ENCODE measurements around the gene AHR.

The AHR gene

GRCh38 chr7:17299483-17299991, 1.1 kb downstream of the AHR start:
- Histone ChIP-seq H3K27ac (peak overlapping the region; percentile 90), H3K4me3 (ENCODE audit: low read depth, low read length) (peak overlapping the region; percentile 72), H3K4me1 (peaks cover 3% of the 10 kb centered on the region), H3K27me3 (ENCODE audit: control insufficient read depth, insufficient read depth, low read length) (no peaks in the 10 kb centered on the region), H3K4me2 (ENCODE audit: low read length) (peak overlapping the region; percentile 79), H3K79me2 (no peaks in the 10 kb centered on the region), H3K36me3 (ENCODE audit: control insufficient read depth, insufficient read depth, low read length) (no peaks in the 10 kb centered on the region), H2AFZ (peak overlapping the region; percentile 95), H3K9ac (no peak overlapping the region), H3K9me3 (ENCODE audit: control insufficient read depth, low read length) (peaks cover 9% of the 10 kb centered on the region)
- TF ChIP-seq CTCF (IDR thresholded peaks at IDR 0.05), result no peak

GRCh38 chr7:17300012-17300411, 1.6 kb downstream of the AHR start:
- no peak overlapping the region for H3K9ac ChIP-seq
- peaks cover 9% of the 10 kb centered on the region for H3K9me3 ChIP-seq (ENCODE audit: control insufficient read depth, low read length)
- H2AFZ ChIP-seq, result peak overlapping the region; percentile 95
- no peaks in the 10 kb centered on the region for H3K79me2 ChIP-seq
- H3K27me3 ChIP-seq (ENCODE audit: control insufficient read depth, insufficient read depth, low read length), result no peaks in the 10 kb centered on the region
- no peaks in the 10 kb centered on the region for H3K36me3 ChIP-seq (ENCODE audit: control insufficient read depth, insufficient read depth, low read length)
- H3K4me3 ChIP-seq (ENCODE audit: low read depth, low read length), result peak overlapping the region; percentile 72
- H3K4me2 ChIP-seq (ENCODE audit: low read length), result peak overlapping the region; percentile 79
- H3K27ac ChIP-seq, result peak overlapping the region; percentile 90
- peaks cover 3% of the 10 kb centered on the region for H3K4me1 ChIP-seq
- TF ChIP-seq CTCF (IDR thresholded peaks at IDR 0.05), result no peak

- Histone ChIP-seq H3K27me3 (ENCODE audit: control insufficient read depth, insufficient read depth, low read length) (no peaks in the 10 kb centered on the region), H2AFZ (no peak overlapping the region), H3K36me3 (ENCODE audit: control insufficient read depth, insufficient read depth, low read length) (no peaks in the 10 kb centered on the region), H3K4me2 (ENCODE audit: low read length) (no peak overlapping the region), H3K9ac (no peak overlapping the region), H3K9me3 (ENCODE audit: control insufficient read depth, low read length) (peaks cover 9% of the 10 kb centered on the region), H3K4me3 (ENCODE audit: low read depth, low read length) (peak overlapping the region; percentile 72), H3K27ac (peak overlapping the region; percentile 90), H3K4me1 (peaks cover 3% of the 10 kb centered on the region), H3K79me2 (no peaks in the 10 kb centered on the region)
- TF ChIP-seq CTCF (IDR thresholded peaks at IDR 0.05), result no peak
Measured at GRCh38 chr7:17300437-17300836, 2.0 kb downstream of the AHR start.

GRCh38 chr7:17301471-17302456, 3.3 kb downstream of the AHR start:
- H2AFZ ChIP-seq, result no peak overlapping the region
- no peaks in the 10 kb centered on the region for H3K36me3 ChIP-seq (ENCODE audit: control insufficient read depth, insufficient read depth, low read length)
- no peak overlapping the region for H3K9ac ChIP-seq
- H3K27me3 ChIP-seq (ENCODE audit: control insufficient read depth, insufficient read depth, low read length), result no peaks in the 10 kb centered on the region
- peak; percentile 76 for TF ChIP-seq CTCF (IDR thresholded peaks at IDR 0.05)
- peak overlapping the region; percentile 14 for H3K4me2 ChIP-seq (ENCODE audit: low read length)
- H3K4me1 ChIP-seq, result peaks cover 3% of the 10 kb centered on the region
- H3K9me3 ChIP-seq (ENCODE audit: control insufficient read depth, low read length), result peaks cover 9% of the 10 kb centered on the region
- no peaks in the 10 kb centered on the region for H3K79me2 ChIP-seq
- no peak overlapping the region for H3K27ac ChIP-seq
- peak overlapping the region; percentile 48 for H3K4me3 ChIP-seq (ENCODE audit: low read depth, low read length)
